ENCODE data around the gene TRIM42. TPM values are rescaled to one million over a fixed set of nuclear protein-coding genes. Genes with fewer than 3 reads are reported as not detected.

The TRIM42 gene
- total RNA-seq = not detected in 2 replicates

DNA sequence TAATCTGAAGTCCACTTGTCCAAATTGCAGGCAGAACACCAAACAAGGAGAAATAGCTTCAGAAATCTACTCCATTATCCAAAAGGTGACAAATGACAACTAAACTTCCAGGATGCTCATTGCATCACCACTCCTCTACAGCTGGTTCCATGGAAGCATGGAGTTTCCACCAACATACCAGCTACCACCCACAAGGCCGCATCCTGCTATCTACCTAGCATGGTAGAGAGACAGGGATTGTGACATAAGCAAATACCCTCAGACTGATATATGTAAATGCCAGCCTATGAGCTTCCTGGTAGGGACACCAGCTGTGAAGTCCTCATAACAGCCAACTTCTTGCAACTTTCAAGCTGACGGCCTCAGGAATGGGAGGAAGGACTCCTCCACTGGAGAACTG lies at the start of gene TRIM42:
TRIM42 (plus strand) TSS at position 301 of the 400 bp plus-strand sequence. CDS start 166 bp downstream, outside the sequence.

All from hair follicle dermal papilla cell (primary cell).